Inferior parietal cortex (tissue), 1 donor: ENCODE data around the gene MKI67.

ENCODE experiments used
- DNase-seq: peaks from one replicate; pipeline ENCODE4 v3.0.0-alpha.2; 2016; ENCODE audit errors: extremely low spot score

The MKI67 gene

GRCh38 chr10:128050121-128050516 lies 76.1 kb downstream of the MKI67 start:
- DNase-seq, result no peak

- DNase-seq, result no peak
Measured at GRCh38 chr10:128049226-128050120, 76.8 kb downstream of the MKI67 start.

- DNase-seq, result no peak
Measured at GRCh38 chr10:128048819-128049210, 77.4 kb downstream of the MKI67 start.

DNA sequence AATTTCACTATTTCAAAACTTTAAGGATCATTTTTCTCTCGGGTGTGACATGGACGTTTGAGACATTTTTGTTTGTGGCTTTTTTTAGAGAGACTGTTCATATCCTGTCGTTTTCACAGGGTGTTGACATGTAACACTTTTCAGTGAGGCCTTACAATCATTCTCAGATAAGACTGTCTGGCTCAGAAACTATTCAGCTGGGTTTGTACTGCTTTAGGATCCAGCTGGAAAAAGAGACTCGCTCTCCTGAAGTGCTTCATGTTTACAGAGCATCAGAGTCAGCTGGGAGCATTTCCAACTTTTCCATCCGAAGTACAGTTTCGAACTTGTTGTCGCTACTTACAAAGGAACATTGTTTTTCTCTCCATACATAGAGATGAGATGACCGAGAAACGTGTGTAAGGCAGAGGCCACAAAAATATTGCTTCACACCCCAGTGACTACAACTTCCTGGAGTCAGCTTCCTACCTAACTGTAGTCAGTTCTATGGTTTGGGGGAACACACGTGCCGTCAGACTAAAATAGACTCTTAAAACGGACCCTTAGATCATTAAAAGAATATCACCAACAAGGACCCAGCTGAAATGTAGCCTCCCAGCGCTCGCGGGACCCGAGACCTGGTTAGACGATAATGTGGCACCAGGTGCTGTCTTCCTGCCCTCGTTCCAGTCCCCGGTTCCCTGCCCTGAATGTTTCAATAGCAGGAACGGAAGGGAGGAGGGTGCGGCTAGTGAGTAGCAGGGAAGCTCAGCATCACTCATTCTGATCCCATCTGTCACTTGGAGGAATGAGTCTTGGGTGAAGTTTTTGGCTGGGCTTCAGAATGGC lies 78.0 kb downstream of the MKI67 start:
- no peak for DNase-seq

DNA sequence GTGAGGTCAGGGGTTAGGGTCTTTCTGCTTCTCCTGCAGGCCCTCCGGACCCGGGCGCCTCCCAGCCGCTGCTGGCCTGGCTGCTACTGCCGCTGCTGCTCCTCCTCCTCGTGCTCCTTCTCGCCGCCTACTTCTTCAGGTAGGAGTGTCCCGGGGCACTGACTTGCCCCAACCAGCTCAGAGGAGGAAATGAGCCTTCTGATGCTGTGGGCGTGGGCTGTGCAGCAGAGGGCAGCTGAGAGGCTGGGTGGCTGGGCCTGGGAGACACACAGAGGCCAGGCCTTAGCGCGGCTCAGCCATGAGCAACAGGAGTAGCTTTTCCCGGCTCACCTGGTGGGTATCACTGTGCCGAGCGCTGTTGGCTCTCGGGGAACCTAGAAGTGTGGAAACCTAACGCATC lies 78.9 kb downstream of the MKI67 start:
- no peak for DNase-seq

- DNase-seq, result no peak
Measured at GRCh38 chr10:128046953-128047290, 79.3 kb downstream of the MKI67 start.
